Measurements from ENCODE around the gene ALOX12B. TPM values are rescaled to one million over a fixed set of nuclear protein-coding genes. Genes with fewer than 3 reads are reported as not detected.

The ALOX12B gene
- total and polyA plus RNA-seq, 2 experiments from 2014 or later = 0.16 to 1.4 TPM

GRCh38 chr17:8096541-8096940, 9.0 kb upstream of the ALOX12B start:
- Mint-ChIP-seq H3K27ac (no peak overlapping the region), H3K4me3 (no peak overlapping the region; the same call in 2 of the 3 replicates), H3K27me3 (ENCODE audit: insufficient read depth, low read depth, poor library complexity) (peaks cover 1% of the 10 kb centered on the region), H3K36me3 (ENCODE audit: low read depth) (no peaks in the 10 kb centered on the region), H3K4me1 (peaks cover 4% of the 10 kb centered on the region; the same call in 1 of the 3 replicates), H3K9me3 (no peaks in the 10 kb centered on the region)
- Histone ChIP-seq H2AFZ (no peak overlapping the region), H3K4me3 (no peak overlapping the region), H3K79me2 (replicated peaks; ENCODE audit: insufficient read depth) (no peaks in the 10 kb centered on the region), H3K9me2 (ENCODE audit: insufficient read depth) (no peaks in the 10 kb centered on the region), H4K20me1 (replicated peaks; ENCODE audit: insufficient read depth) (no peaks in the 10 kb centered on the region), H3F3A (replicated peaks; ENCODE audit: low read depth) (no peaks in the 10 kb centered on the region), H3K27me3 (ENCODE audit: insufficient read depth) (no peaks in the 10 kb centered on the region), H3K4me2 (no peak overlapping the region), H3K4me1 (ENCODE audit: insufficient read depth) (no peaks in the 10 kb centered on the region), H3K36me3 (ENCODE audit: insufficient read depth) (no peaks in the 10 kb centered on the region), H3K27ac (ENCODE audit: low read depth) (no peak overlapping the region)
- TF ChIP-seq ZNF462 (CRISPR knock-in tag; IDR thresholded peaks at IDR 0.05) = no peak
- TF ChIP-seq STAT1 (IDR thresholded peaks at IDR 0.05; ENCODE audit: unreplicated experiment) = no peak
- no peak for TF ChIP-seq EZH2 (IDR thresholded peaks at IDR 0.05; ENCODE audit: low read depth, unreplicated experiment)
- TF ChIP-seq CTCF (conservative IDR thresholded peaks at IDR 0.05; ENCODE audit: low read depth in 2 of 2) = no peak
- TF ChIP-seq EZH2phosphoT487 (IDR thresholded peaks at IDR 0.05; ENCODE audit: unreplicated experiment) = no peak
- no peak for TF ChIP-seq POLR2AphosphoS5 (IDR thresholded peaks at IDR 0.05; ENCODE audit: low read depth)
- TF ChIP-seq REST (IDR thresholded peaks at IDR 0.05; ENCODE audit: unreplicated experiment) = no peak
- no peak for TF ChIP-seq NANOG (IDR thresholded peaks at IDR 0.05; ENCODE audit: borderline replicate concordance)
- no peak for TF ChIP-seq CREB1 (CRISPR knock-in tag; IDR thresholded peaks at IDR 0.05; ENCODE audit: low read depth)
- no peak for TF ChIP-seq ZNF114 (CRISPR knock-in tag; IDR thresholded peaks at IDR 0.05)
- no peak for TF ChIP-seq ZNF331 (CRISPR knock-in tag; IDR thresholded peaks at IDR 0.05; ENCODE audit: low read depth)
- no peak for TF ChIP-seq JUNB (IDR thresholded peaks at IDR 0.05; ENCODE audit: unreplicated experiment)
- TF ChIP-seq ETS1 (IDR thresholded peaks at IDR 0.05) = no peak
- ATAC-seq (no peak), DNase-seq (ENCODE audit: low spot score) (no peak)

Data from GM23338 (cell line).